T follicular helper cell (primary cell): ENCODE results near the gene PVALB.

ENCODE experiments used
- DNase-seq: peaks from one replicate; pipeline ENCODE4 v3.0.0-alpha.2; 2020; ENCODE audit warnings: low read depth

Gene PVALB

GRCh38 chr22:36846949-36847348, 30.1 kb upstream of the PVALB start:
- no peak for DNase-seq

DNA sequence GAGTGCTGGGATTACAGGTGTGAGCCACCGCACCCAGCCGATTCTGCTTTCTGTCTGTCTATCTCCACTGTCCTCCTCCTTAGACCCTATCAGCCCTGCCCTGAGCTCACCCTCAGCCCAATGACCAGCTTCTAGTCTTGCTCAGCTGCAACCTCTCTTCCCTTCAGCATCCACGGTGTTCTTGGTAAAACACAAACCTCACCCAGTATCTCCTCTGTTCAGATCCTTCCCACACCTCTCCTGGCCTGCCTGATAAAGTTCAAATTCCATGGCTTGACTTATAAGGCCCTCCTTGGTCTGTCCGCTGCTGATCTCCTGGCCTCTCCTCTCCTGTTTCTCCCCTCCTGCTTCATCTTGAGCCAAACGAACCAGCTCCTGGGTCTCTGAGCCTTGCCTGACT, 29.4 kb upstream of the PVALB start:
- no peak for DNase-seq

DNA sequence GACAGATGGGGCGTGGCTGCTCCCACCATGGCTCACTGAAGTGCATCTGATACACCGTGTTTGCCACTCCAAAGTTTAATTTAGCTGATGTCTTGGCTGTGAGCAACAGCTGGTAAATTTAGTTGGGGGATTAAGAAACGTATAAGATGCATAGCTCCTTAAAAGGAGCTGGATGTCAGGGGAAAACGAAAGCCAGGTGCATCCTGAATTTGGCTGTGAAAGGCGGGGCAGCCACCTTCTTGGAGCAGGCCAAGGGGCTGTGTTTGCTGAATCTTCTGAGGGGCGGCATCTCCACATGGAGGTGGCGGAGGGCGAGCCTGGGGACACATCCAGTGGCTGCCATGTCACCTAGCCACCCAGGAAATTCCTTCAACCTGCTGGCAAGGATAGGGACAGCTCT, 23.3 kb upstream of the PVALB start:
- no peak for DNase-seq

DNA sequence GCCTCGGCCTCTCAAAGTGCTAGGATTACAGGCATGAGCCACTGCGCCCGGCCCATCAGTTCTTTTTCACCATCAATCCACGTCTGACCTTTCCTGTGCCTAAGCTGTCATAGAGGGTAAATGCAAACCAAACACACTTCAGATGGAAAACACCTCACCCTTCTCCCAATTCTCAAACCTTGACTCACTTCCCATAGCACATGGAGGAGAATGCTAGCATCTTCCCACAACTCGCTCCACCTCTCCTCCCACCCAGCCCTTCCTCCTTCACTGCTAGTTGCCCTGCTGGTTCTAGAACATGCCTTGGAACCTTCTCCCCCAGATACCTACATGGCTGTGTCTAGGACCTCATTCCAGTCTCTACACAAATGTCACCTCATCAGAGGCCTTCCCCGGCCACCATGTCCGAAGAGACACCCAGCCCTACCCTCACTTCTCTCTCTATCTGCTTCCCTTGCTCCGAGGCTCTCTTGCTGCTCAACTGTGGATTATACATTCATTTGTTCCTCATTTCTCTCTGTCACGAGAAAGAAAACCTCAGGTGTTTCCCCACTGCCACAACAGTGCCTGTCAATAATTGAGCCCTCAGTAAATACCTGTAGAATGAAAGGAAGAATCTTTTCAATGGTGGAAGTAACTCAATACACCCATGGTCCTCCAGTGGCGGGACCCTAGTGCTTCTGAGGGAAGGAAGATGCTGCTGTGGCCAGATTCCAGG, 22.7 kb upstream of the PVALB start:
- no peak for DNase-seq

DNA sequence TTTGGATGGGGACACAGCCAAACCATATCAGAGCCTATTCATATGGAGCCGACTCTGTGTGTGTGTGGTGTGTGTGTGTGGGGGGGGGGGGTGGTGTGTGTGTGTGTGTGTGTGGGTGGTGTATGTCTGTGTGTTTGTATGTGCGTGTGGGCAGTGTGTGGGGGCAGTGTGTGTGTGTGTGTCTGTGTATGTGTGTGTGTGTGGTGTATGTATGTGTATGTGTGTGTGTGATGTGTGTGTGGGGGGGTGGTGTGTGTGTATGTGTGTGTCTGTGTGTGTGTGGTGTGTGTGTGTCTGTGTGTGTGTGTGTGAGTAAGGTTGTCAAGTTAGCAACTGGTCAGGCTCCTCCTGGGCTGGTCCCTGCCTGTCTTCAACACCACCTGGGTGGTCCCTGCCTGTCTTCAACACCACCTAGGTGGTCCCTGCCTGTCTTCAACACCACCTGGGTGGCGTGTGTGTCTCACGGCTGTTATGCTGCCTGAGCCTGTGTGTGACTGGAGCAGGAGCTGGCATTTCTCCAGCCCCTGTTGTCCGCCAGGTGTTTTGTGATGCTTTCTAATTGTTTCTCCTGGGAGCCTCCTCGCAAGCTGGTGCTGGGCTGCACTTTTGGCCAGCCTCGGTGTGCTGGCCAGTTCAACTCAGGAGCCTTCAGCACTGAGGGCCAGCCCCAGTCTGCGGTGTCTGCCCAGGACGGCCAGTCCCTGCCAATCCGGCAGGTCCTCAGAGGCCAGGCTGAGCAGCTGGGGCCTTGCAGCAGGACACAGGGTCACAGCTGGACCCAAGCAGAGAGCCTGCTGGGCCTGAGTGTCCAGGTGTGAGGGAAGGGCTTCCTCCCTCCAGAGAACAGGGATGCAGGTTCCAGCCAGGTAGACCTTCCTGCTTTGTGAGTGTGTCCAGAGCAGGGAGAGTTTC, 21.5 kb upstream of the PVALB start:
- no peak for DNase-seq

GRCh38 chr22:36835903-36836302, 19.1 kb upstream of the PVALB start:
- no peak for DNase-seq

DNA sequence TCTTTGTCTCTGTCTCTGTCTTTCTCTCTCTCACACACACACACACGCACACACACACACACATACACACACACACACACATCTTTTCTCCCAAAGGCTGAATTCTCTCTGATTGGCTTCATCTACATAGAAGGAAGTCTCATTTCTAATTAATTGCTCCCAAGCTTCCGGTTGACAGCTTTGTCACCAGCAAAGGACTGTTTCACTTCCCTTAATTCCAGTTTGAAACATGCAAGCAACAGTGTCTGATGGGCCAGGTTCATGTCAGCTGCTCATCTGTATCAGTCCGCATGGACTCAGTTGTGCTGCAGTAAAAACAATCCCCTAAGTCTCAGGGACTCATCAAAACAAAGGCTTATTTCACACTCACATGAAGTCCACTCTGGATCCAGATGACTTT, 16.2 kb upstream of the PVALB start:
- no peak for DNase-seq

DNA sequence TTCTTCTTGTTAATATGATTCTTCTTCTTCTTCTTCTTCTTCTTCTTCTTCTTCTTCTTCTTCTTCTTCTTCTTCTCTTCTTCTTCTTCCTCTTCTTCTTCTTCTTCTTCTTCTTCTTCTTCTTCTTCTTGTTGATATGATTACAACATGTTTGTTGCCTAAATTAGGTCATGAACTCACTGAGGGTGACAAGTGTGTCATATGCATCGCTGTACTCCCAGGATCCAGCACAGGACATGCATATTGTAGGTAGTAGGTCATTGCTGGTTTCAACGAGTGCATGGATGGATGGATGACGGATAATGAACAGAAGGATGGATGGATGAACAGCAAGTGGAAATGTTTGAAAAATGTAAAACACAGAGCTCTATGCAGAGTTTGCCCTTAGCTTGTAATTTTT, 14.9 kb upstream of the PVALB start:
- no peak for DNase-seq

GRCh38 chr22:36831206-36831605, 14.4 kb upstream of the PVALB start:
- no peak for DNase-seq

GRCh38 chr22:36830601-36831000, 13.8 kb upstream of the PVALB start:
- no peak for DNase-seq

DNA sequence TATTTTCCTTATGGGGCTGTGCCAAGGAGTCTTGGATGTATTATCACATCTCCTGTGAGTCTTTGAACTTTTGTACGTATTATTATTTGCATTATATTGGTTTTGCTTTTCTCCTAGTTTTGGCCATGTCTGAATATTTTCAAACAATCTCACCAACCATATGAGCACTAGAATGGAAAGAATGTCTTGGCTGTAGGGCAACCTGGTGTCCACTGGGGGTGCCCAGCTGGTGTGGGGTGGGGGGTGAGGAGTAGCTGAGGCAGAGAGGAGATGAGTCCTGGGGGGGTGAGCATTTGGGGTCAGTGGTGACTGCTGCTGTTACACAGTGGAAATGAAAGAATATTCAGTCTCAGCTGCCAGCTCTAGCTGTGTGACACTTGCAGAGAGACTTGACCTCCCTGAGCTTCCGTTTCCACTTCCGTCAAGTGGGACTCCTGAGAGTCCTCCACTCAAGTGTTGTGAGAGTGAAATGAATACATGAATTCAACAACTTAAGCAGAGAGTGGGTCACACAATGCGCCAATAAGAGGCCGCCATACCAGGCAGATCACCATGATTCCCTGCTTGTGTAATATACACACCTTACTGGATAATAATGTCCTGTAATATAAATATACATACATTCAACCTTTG, 12.7 kb upstream of the PVALB start:
- no peak for DNase-seq

DNA sequence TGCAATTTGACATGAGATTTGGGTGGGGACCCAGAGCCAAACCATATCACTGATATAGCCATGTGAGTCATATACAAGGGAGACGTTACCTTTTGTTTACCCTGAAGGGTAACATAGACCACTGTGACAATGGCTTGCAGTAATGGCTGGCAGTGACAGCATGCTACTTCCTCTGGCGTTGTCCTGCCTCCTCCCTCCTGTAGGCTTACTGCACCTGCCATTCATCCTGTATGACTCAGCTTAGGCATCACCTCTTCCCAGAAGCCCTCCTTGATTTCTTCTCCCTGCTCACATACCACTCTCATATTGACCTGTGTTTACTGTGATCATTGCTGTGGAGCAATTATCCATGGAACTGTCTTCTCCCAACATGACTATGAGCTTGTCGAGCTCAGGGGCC, 12.0 kb upstream of the PVALB start:
- no peak for DNase-seq

GRCh38 chr22:36826262-36826661, 9.4 kb upstream of the PVALB start:
- DNase-seq, result no peak

DNA sequence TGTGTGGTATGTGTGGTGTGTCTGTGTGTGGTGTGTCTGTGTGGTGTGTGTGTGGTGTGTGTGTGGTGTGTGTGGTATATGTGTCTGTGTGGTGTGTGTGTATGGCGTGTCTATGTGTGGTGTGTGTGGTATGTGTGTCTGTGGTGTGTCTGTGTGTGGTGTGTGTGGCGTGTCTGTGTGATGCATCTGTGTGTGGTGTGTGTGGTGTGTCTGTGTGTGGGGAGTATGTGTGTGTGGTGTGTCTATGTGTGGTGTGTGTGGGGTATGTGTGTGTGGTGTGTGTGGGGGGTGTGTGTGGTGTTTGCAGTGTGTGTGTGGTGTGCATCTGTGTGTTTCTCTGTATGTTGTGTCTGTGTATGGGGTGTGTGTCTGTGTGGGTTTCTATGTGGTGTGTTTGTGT, 7.8 kb upstream of the PVALB start:
- DNase-seq, result no peak

- DNase-seq, result no peak
These were observed 6.5 kb upstream of the PVALB start for GRCh38 chr22:36823186-36823839.

DNA sequence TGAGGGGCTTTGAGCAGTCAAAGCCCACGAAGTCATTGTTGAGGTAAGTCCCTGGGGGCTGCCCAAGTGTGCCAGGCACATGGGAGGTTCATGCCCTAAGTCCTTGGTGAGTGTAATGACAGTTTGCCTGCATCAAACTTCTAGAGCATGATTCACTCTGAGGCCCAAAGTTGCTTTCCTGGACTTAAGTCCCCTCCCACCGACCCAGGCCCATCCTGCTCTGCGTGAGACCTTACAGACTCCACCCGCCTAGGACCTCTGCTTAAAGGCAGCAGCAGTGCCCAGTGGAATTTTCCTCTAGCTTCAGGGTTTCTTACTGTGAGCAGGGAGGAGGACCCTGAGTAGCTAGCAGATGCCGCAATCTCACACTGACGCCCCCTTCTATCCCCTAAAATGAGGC, 5.7 kb upstream of the PVALB start:
- DNase-seq, result no peak

GRCh38 chr22:36819112-36819511, 2.3 kb upstream of the PVALB start:
- no peak for DNase-seq

DNA sequence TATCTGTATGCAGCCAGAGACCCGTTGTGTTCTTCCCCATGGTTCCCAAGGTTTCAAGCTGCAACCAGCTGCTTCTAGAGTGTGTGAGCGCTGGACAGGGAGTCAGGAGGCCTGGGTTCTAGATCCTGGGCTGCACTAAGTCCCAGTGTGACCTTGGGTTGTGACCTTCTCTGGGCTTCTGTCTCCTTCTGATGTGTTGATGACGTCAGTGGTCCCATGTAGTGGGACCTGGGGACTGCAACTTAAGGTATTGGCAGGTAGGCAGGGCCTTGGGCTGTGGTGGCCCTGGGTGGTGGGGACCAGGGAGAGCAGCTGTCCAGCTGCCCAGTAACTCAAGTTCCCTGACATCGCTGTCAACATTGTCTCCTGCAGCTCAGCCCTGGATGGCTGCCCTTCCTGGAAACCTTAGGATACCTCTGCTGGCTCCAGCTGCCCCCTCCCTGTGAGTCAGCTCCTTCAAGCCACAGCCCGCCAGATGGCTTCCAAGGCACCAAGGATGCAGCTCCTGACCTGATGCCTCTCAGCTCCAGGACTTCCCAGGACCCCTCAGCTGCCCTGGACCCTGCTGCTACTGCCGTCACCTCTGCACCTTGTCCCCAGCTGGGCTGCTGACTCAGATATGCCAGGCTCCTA, 1.3 kb upstream of the PVALB start:
- DNase-seq, result no peak

GRCh38 chr22:36817525-36817848, 652 bp upstream of the PVALB start:
- DNase-seq, result no peak

DNA sequence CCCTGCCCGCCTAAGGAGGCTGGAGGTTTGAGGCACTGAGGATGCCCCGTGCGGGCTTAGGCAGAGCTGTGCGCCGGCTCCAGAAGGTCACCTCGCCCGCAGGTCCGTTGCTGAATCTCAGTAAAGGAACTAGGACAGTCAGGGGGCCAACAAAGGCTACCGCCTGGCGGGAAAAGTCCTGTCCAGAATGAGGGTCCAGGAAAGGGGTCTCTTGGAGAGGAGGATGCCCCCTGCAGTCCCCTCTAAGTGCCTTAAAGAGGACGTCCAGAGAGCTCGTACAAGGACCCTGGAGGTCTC, 548 bp downstream of the PVALB start:
- no peak for DNase-seq

- DNase-seq, result no peak
These were observed 1.1 kb downstream of the PVALB start for GRCh38 chr22:36815558-36816338.

DNA sequence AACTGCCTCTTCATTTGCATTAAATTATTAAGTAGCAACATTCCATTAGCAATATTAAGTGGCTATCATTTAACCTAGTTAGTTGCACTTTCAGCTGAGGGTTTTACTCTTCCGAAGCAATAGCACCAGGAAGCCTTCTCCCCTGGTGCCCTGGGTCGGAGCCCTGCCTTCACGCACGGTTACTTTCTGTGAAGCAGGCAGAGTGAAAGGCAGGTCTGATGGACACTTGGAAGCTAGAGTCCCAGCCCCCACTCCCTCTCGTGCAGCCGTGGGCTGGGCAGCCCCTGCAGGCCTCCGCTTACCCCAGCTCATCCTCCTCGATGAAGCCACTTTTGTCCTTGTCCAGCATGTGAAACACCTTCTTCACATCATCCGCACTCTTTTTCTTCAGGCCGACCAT, 2.0 kb downstream of the PVALB start:
- no peak for DNase-seq
